Suprapubic skin (tissue), 4 donors: ENCODE results near the gene SPTAN1. TPM values are rescaled to one million over a fixed set of nuclear protein-coding genes. Genes with fewer than 3 reads are reported as not detected.
A peak's percentile ranks its signal among the peaks of the same experiment; 100 is the strongest.

Experiments used
- DNase-seq, 2 donors: peaks; one replicate each; pipeline ENCODE4 v3.0.0-alpha.2; 2019; ENCODE audit warnings: low spot score in 2 of 2
- H3K27ac ChIP-seq: fragments of 200-600 bp; sonication (generic); one replicate; pipeline ENCODE4 v1.5.1; 2019
- H3K27me3 ChIP-seq: fragments of 200-600 bp; sonication (generic); one replicate; pipeline ENCODE4 v1.5.1; 2019
- H3K36me3 ChIP-seq: fragments of 200-600 bp; sonication (generic); one replicate; pipeline ENCODE4 v1.5.1; 2019
- H3K4me1 ChIP-seq: fragments of 200-600 bp; sonication (generic); one replicate; pipeline ENCODE4 v1.5.1; 2019
- H3K4me3 ChIP-seq: fragments of 200-600 bp; sonication (generic); one replicate; pipeline ENCODE4 v1.5.1; 2019; ENCODE audit warnings: mild to moderate bottlenecking
- H3K9me3 ChIP-seq: fragments of 200-600 bp; sonication (generic); one replicate; pipeline ENCODE4 v1.5.1; 2019
- EP300 ChIP-seq: sonication (generic); formaldehyde crosslinking; IDR thresholded peaks from one replicate; pipeline ENCODE4 v1.6.1; 2017; ENCODE audit warnings: antibody characterized with exemption
- POLR2A ChIP-seq, 2 donors: fragments of 450-650 bp; IDR thresholded peaks; one replicate each; pipeline ENCODE4 v1.6.1; 2017; ENCODE audit warnings: antibody characterized with exemption in 2 of 2, mild to moderate bottlenecking in 2 of 2, moderate library complexity in 2 of 2
- POLR2AphosphoS5 ChIP-seq, 3 donors: sonication (generic); formaldehyde crosslinking; IDR thresholded peaks; one replicate each; pipeline ENCODE4 v1.6.1; 2017; ENCODE audit warnings: antibody characterized with exemption in 3 of 3
- WGBS: methylation state at CpG from one replicate; pipeline ENCODE4 v1.1.5; 2018; 5-methylcytosine and 5-hydroxymethylcytosine counted together
- total RNA-seq, 4 donors: library from RNA; depleted of rRNA; stranded (reverse); fragments of >200 nt; gene quantifications; one replicate each; pipeline ENCODE4 v1.1.0, GENCODE V29; 2016
- TF ChIP-seq, protein P1 (sequence below), 2 donors: fragments of 200-600 bp in 1 of 2; fragments of 450-650 bp in 1 of 2; sonication (generic) in 1 of 2; IDR thresholded peaks; one replicate each; pipeline ENCODE4 v1.5.1; 2016 to 2019; ENCODE audit warnings: antibody characterized with exemption in 2 of 2, mild to moderate bottlenecking in 1 of 2, moderate library complexity in 1 of 2

The SPTAN1 gene
- total RNA-seq, 4 donors from 2014 or later: 251 to 476 (median 354) TPM

DNA sequence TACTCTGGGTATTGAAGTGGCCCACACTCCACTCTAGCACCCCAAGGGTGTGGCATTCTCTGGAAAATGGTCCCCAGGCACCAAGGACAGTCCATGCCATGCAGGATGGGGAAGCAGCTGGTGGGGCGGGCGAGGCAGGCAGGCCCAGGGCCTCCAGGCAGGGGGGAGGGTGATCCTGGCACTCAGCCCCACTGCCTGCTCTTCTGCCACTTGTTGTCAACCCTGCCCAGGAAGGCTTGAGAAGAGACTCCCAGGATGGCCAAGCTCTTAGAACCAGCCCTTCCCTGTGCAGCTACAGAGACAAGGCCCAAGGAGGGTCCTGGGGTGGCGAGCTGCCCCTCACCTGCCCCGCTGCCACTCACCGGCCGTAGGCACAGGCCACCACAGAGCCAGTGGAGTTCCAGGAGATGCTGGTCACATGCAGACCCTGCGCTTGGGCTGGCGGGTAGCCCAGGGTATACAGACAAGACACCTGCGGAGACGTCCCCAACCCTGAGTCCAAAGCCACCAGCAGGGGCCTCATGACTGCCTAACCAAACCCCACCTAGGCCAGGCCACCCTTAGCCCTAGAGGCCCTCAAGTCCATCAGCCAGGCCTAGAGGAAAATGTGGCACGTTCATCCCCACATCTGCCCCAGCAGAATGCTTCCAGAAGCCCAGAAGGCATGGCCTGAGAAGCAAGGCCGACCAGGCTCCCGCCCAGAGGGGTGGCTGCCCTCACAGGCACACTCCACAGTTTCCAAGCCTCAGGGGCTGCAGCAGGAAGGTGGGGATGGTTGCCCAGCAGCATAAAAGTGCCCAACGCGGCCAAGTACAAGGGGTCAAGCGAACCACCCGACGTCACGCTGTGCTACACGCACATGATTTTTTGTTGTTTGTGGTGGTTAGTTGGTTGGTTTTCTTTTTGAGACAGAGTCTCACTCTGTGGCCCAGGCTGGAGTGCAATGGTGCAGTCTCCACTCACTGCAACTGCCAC lies 84.5 kb downstream of the SPTAN1 start:
- WGBS: 84% methylated on average over 5 of the region's 20 CpGs
- Histone ChIP-seq H3K4me3 (no peak overlapping the region), H3K36me3 (peaks cover 47% of the 10 kb centered on the region), H3K9me3 (no peaks in the 10 kb centered on the region), H3K27ac (peak overlapping the region; percentile 96), H3K27me3 (no peaks in the 10 kb centered on the region), H3K4me1 (peaks cover 32% of the 10 kb centered on the region)
- no peak for DNase-seq
- TF ChIP-seq, protein P1, sequence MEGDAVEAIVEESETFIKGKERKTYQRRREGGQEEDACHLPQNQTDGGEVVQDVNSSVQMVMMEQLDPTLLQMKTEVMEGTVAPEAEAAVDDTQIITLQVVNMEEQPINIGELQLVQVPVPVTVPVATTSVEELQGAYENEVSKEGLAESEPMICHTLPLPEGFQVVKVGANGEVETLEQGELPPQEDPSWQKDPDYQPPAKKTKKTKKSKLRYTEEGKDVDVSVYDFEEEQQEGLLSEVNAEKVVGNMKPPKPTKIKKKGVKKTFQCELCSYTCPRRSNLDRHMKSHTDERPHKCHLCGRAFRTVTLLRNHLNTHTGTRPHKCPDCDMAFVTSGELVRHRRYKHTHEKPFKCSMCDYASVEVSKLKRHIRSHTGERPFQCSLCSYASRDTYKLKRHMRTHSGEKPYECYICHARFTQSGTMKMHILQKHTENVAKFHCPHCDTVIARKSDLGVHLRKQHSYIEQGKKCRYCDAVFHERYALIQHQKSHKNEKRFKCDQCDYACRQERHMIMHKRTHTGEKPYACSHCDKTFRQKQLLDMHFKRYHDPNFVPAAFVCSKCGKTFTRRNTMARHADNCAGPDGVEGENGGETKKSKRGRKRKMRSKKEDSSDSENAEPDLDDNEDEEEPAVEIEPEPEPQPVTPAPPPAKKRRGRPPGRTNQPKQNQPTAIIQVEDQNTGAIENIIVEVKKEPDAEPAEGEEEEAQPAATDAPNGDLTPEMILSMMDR (IDR thresholded peaks at IDR 0.05): no peak
- no peak for TF ChIP-seq POLR2AphosphoS5 (IDR thresholded peaks at IDR 0.05)
- TF ChIP-seq POLR2A (IDR thresholded peaks at IDR 0.05): no peak
- TF ChIP-seq EP300: no peak

DNA sequence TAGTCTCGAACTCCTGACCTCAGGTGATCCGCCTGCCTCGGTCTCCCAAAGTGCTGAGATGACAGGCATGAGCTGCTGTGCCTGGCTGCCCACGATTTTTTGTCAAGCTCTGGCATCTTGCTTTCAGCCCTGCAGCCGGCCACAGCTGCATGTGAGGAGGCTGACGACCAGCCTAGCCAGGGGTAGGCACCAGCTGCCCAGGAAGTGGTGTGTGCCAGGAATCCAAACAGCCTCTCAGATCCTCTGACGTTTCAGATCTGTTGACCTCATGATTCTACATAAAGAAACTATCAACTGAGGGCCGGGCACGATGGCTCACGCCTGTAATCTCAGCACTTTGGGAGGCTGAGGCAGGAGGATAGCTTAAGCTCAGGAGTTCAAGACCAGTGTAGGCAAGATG lies 85.3 kb downstream of the SPTAN1 start:
- no peak for DNase-seq
- H3K27me3 ChIP-seq: no peaks in the 10 kb centered on the region
- no peaks in the 10 kb centered on the region for H3K9me3 ChIP-seq
- peaks cover 38% of the 10 kb centered on the region for H3K36me3 ChIP-seq
- peaks cover 32% of the 10 kb centered on the region for H3K4me1 ChIP-seq
- 62% methylated on average over 10 of the region's 10 CpGs for WGBS
- H3K27ac ChIP-seq: no peak overlapping the region
- TF ChIP-seq, protein P1 (IDR thresholded peaks at IDR 0.05): no peak
- no peak for TF ChIP-seq POLR2AphosphoS5 (IDR thresholded peaks at IDR 0.05)
- TF ChIP-seq POLR2A (IDR thresholded peaks at IDR 0.05): no peak
- TF ChIP-seq EP300: no peak
- no peak overlapping the region for H3K4me3 ChIP-seq

DNA sequence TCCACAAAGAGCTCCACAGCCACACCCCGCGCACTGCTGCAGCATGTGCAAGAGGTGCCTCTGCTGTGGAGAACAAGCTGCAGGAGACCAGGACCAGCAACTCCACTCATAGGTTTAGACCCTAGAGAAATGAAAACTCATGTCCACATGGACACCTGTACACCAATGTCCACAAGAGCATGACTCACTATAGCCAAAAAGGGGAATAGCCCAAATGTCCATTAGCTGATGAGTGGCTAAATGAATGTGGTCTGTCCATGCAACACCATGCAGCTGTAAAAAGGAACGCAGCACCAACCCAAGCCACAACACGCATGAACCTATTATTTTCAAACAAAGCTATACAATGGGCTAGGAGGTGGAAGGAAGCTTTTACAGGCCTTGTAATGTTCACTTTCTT lies 86.2 kb downstream of the SPTAN1 start:
- H3K4me3 ChIP-seq: no peak overlapping the region
- TF ChIP-seq POLR2A (IDR thresholded peaks at IDR 0.05) (no peak), EP300 (no peak)
- no peak overlapping the region for H3K27ac ChIP-seq
- no peak for DNase-seq
- H3K4me1 ChIP-seq: peaks cover 30% of the 10 kb centered on the region
- 81% methylated on average over 4 of the region's 4 CpGs for WGBS
- H3K27me3 ChIP-seq: no peaks in the 10 kb centered on the region
- peaks cover 29% of the 10 kb centered on the region for H3K36me3 ChIP-seq
- no peaks in the 10 kb centered on the region for H3K9me3 ChIP-seq

DNA sequence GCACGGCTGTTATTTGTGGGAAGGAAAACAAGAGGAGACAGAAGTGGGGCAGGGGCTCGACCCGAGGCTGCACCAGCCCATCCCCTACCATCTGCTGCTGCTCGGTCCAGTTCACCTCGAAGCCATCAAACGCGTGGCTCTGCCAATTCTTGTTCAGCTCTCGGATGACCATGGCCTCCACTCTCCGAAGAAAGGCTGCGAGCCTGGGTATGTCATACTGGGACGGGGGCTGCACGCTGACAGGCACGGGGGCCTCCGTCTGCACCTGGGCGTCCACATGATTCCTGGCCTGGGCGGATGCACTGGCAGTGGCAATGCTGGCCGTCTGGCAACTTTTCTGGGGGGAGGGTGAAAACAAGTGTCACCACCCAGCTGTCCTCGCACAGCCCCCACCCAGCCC lies 88.2 kb downstream of the SPTAN1 start:
- peaks cover 21% of the 10 kb centered on the region for H3K36me3 ChIP-seq
- H3K27me3 ChIP-seq: no peaks in the 10 kb centered on the region
- H3K4me3 ChIP-seq: no peak overlapping the region
- TF ChIP-seq POLR2AphosphoS5 (IDR thresholded peaks at IDR 0.05) (no peak), POLR2A (IDR thresholded peaks at IDR 0.05) (no peak), EP300 (no peak)
- TF ChIP-seq, protein P1 (IDR thresholded peaks at IDR 0.05): no peak
- peaks cover 10% of the 10 kb centered on the region for H3K4me1 ChIP-seq
- no peaks in the 10 kb centered on the region for H3K9me3 ChIP-seq
- H3K27ac ChIP-seq: no peak overlapping the region
- no peak for DNase-seq
- 92% methylated on average over 5 of the region's 18 CpGs for WGBS

DNA sequence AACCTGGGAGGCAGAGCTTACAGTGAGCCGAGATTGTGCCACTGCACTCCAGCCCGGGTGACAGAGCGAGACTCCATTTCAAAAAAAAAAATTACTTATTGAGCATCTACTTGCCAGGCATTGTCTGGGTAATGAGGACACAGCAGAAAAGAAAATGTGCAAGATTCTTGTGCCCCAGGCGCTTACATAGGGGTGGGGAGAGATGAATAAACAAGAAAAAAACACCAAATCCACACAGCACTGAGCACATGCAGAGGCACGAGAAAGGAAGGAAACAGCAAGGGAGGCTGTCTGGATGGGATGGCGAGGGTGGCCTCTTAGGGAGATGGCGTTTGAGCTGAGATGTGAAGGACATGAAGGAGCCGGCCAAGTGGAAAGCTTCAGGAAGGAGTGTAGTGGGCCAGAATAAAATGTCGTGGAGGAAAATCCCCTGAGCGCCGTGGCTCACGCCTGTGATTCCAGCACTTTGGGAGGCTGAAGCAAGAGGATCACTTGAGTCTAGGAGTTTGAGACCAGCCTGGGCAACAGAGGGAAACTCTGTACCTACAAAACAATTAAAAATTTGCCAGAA lies 90.4 kb downstream of the SPTAN1 start:
- Histone ChIP-seq H3K27me3 (no peaks in the 10 kb centered on the region), H3K4me3 (no peak overlapping the region), H3K27ac (no peak overlapping the region), H3K36me3 (peaks cover 21% of the 10 kb centered on the region), H3K4me1 (no peaks in the 10 kb centered on the region), H3K9me3 (no peaks in the 10 kb centered on the region)
- WGBS: 74% methylated on average over 12 of the region's 12 CpGs
- DNase-seq: no peak
- TF ChIP-seq EP300: no peak
- no peak for TF ChIP-seq POLR2AphosphoS5 (IDR thresholded peaks at IDR 0.05)
- no peak for TF ChIP-seq POLR2A (IDR thresholded peaks at IDR 0.05)
- TF ChIP-seq, protein P1 (IDR thresholded peaks at IDR 0.05): no peak
